ENCODE results near the gene ABCA1.

DNA sequence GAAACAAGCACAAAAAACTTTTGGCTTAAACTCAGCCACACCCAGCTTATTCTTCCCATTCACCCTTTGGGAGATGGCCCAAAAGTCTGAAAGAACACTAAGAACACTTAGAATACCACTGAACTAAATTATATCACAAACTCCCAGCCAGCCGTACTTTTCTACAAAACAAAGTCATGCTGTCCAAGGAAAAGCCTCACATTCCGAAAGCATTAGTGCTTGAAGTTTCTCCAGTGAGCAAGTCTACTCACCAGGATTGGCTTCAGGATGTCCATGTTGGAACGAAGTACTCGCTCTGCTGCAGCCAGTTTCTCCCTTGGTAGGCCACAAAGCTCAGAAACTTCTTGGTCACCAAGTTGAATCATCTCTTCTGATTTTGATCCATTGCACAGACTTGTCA, 69.7 kb downstream of the ABCA1 start:
- TF ChIP-seq POLR2AphosphoS5 (IDR thresholded peaks at IDR 0.05; ENCODE audit: borderline replicate concordance, low read depth, low read length) (no peak), EZH2 (IDR thresholded peaks at IDR 0.05) (no peak)
